ENCODE data around the gene SMARCD3. TPM values are rescaled to one million over a fixed set of nuclear protein-coding genes. Genes with fewer than 3 reads are reported as not detected.

SMARCD3 gene
- total and polyA plus RNA-seq, 2 of the 8 experiments (the other 6 are each of a cell fraction or from before 2014, with no cell fraction given), result 3.0 to 5.6 TPM

GRCh38 chr7:151271699-151272355 lies 23.3 kb upstream of the SMARCD3 start:
- H3K4me2 ChIP-seq (ENCODE audit: insufficient read depth in 1 of 2, low read depth in 2 of 2, low read length in 2 of 2), result no peak overlapping the region
- H2BK20ac ChIP-seq (ENCODE audit: low read length), result no peak overlapping the region
- no peak overlapping the region for H2BK120ac ChIP-seq (replicated peaks; ENCODE audit: low read depth, low read length)
- no peak overlapping the region for H4K91ac ChIP-seq (replicated peaks; ENCODE audit: insufficient read length, low read length)
- no peak overlapping the region for H3K9ac ChIP-seq (replicated peaks in 1 of 4; ENCODE audit: extremely low read depth in 1 of 4, low read depth in 3 of 4, low read length in 3 of 4)
- H2BK5ac ChIP-seq (ENCODE audit: low read depth, low read length), result no peak overlapping the region
- no peak overlapping the region for H3K14ac ChIP-seq (ENCODE audit: insufficient read length)
- FAIRE-seq (no peak), DNase-seq (ENCODE audit: low read depth in 1 of 2, low spot score in 2 of 2) (no peak)
- H3K56ac ChIP-seq (replicated peaks; ENCODE audit: insufficient read length, low read depth, low read length), result no peak overlapping the region
- H3K18ac ChIP-seq (ENCODE audit: extremely low read depth, low read length), result no peak overlapping the region
- no peak overlapping the region for H4K5ac ChIP-seq (ENCODE audit: insufficient read length, low read depth, low read length)
- peaks cover 8% of the 10 kb centered on the region; the same call in 1 of the 2 replicates for H3K23me2 ChIP-seq (ENCODE audit: low read depth, low read length)
- POLR2A ChIA-PET (ENCODE audit: partially characterized antibody), result no interaction called here
- no peak overlapping the region for H3K4me3 ChIP-seq (ENCODE audit: extremely low read depth in 1 of 4, insufficient read depth in 2 of 4, low read depth in 3 of 4, low read length in 4 of 4)
- H4K20me1 ChIP-seq (replicated peaks in 1 of 2; ENCODE audit: control insufficient read depth in 1 of 2, insufficient read depth in 2 of 2, low read length in 2 of 2), result peaks cover 0 to 5% of the 10 kb centered on the region in 2 experiments
- peaks cover 0 to 7% (median 5%) of the 10 kb centered on the region in 4 experiments; a peak in 6 of 7 replicates for H3K4me1 ChIP-seq (replicated peaks in 1 of 4; ENCODE audit: control insufficient read depth in 3 of 4, insufficient read depth in 4 of 4, low read length in 3 of 4)
- no peak overlapping the region; the same call in 1 of the 2 replicates for H2BK12ac ChIP-seq (ENCODE audit: low read depth, low read length)
- H3K79me2 ChIP-seq (ENCODE audit: control insufficient read depth in 1 of 2, insufficient read depth in 2 of 2, low read length in 2 of 2), result no peaks in the 10 kb centered on the region
- H3K4ac ChIP-seq (replicated peaks; ENCODE audit: insufficient read length, low read depth, low read length), result no peak overlapping the region
- H3K9me3 ChIP-seq (ENCODE audit: insufficient read depth in 2 of 2, low read depth in 1 of 2, low read length in 1 of 2), result no peaks in the 10 kb centered on the region
- no peak overlapping the region for H4K8ac ChIP-seq (ENCODE audit: extremely low read depth, insufficient read depth, low read length)
- CTCF ChIA-PET (ENCODE audit: partially characterized antibody), result interaction anchor here (0.9 to 1.6 kb wide), 7 partner anchors 10 to 80 kb away, joined by 3 to 5 read pairs (median 4); no protein-coding TSS in a partner anchor
- no peaks in the 10 kb centered on the region for H3K79me1 ChIP-seq (ENCODE audit: low read depth, low read length)
- no peak overlapping the region for H2BK15ac ChIP-seq (ENCODE audit: low read length)
- H3K27me3 ChIP-seq (replicated peaks in 1 of 4; ENCODE audit: control insufficient read depth in 3 of 4, extremely low read depth in 1 of 4, insufficient read depth in 3 of 4, low read length in 3 of 4), result peaks cover 0 to 13% (median 9%) of the 10 kb centered on the region in 4 experiments; a peak in 6 of 7 replicates
- H3K36me3 ChIP-seq (ENCODE audit: control insufficient read depth in 2 of 4, insufficient read depth in 4 of 4, low read length in 3 of 4), result no peaks in the 10 kb centered on the region
- no peak overlapping the region for H2AFZ ChIP-seq (ENCODE audit: low read length)
- H2AK5ac ChIP-seq (ENCODE audit: low read depth, low read length), result no peak overlapping the region
- TF ChIP-seq FOSL1 (IDR thresholded peaks at IDR 0.05; ENCODE audit: insufficient read depth, low read depth, low read length) (no peak), EZH2 (IDR thresholded peaks at IDR 0.05; ENCODE audit: low read depth, low read length, severe bottlenecking) (no peak), BCL11A (IDR thresholded peaks at IDR 0.05; ENCODE audit: low read depth in 2 of 2, low read length in 2 of 2) (no peak), CBX5 (IDR thresholded peaks at IDR 0.05; ENCODE audit: low read depth, low read length) (no peak), CHD1 (IDR thresholded peaks at IDR 0.05; ENCODE audit: low read depth, low read length) (no peak), SP4 (IDR thresholded peaks at IDR 0.05; ENCODE audit: low read length) (no peak), GTF2F1 (IDR thresholded peaks at IDR 0.05; ENCODE audit: borderline replicate concordance, low read depth, low read length) (no peak)
- WGBS, 2 experiments (ENCODE audit: extremely low coverage in 1 of 2, insufficient coverage in 1 of 2, insufficient read length in 1 of 2, insufficient replicate concordance in 2 of 2, low coverage in 1 of 2, low lambda C conversion rate in 2 of 2, missing lambda C conversion rate in 1 of 2), result 89% methylated on average over 7 of the region's 7 CpGs; no CpG with 5 or more reads in 1 of the 2 experiments
- no peak overlapping the region for H3K27ac ChIP-seq (ENCODE audit: low read depth, low read length)
- no peak overlapping the region for H3K23ac ChIP-seq (ENCODE audit: insufficient read length)

All from H1 (cell line).